Measurements from ENCODE around the gene PRKAG2.

GRCh38 chr7:151779255-151779654 is 97.7 kb downstream of the PRKAG2 start:
- no peak for TF ChIP-seq CTCF (IDR thresholded peaks at IDR 0.05; ENCODE audit: low read depth, low read length, missing input control)
- TF ChIP-seq ATF3 (IDR thresholded peaks at IDR 0.05) = no peak
- TF ChIP-seq FOXA1 (IDR thresholded peaks at IDR 0.05) = no peak
- TF ChIP-seq TAF1 (conservative IDR thresholded peaks at IDR 0.05) = no peak
- TF ChIP-seq JUND (IDR thresholded peaks at IDR 0.05) = no peak
- no peak for TF ChIP-seq GABPA (IDR thresholded peaks at IDR 0.05 in 1 of 2, conservative IDR thresholded peaks at IDR 0.05 in 1 of 2)
- no peak for TF ChIP-seq ZBTB33 (IDR thresholded peaks at IDR 0.05)
- TF ChIP-seq SP1 (IDR thresholded peaks at IDR 0.05) = no peak
- TF ChIP-seq YY1 (IDR thresholded peaks at IDR 0.05) = no peak
